SK-N-SH treated with all-trans-retinoic acid at 6 μM for 48 hours (cell line): Measurements from ENCODE around the gene BPTF.
"Not testable (repeated sequence)": the region's sequence is repeated elsewhere in the genome, so short reads cannot be mapped to it uniquely, and the experiment has no call there.

Source experiments
- ATAC-seq: fragments of 200-7000 bp; cut with Tn5 transposase; 3 replicates; pipeline ENCODE4 v1.9.1; 2020; ENCODE audit warnings: mild to moderate bottlenecking, moderate library complexity
- ARNTL ChIP-seq: fragments of 450-650 bp; formaldehyde crosslinking; IDR thresholded peaks from 2 replicates; pipeline ENCODE4 v1.5.0; 2020; ENCODE audit warnings: low read depth, mild to moderate bottlenecking, moderate library complexity, borderline replicate concordance
- BACH2 ChIP-seq: fragments of 250-450 bp; sonication (Bioruptor Pico); IDR thresholded peaks from 2 replicates; pipeline ENCODE4 v1.9.0; 2021; ENCODE audit warnings: mild to moderate bottlenecking, borderline replicate concordance
- CREB5 ChIP-seq: fragments of 250-450 bp; sonication (Bioruptor Pico); IDR thresholded peaks from 2 replicates; pipeline ENCODE4 v1.5.1; 2020; ENCODE audit warnings: low read depth, mild to moderate bottlenecking, moderate library complexity
- ESRRG ChIP-seq: fragments of 250-450 bp; sonication (Bioruptor Pico); IDR thresholded peaks from 2 replicates; pipeline ENCODE4 v1.6.1; 2021; ENCODE audit warnings: mild to moderate bottlenecking
- GLIS3 ChIP-seq: fragments of 250-450 bp; sonication (Bioruptor Pico); IDR thresholded peaks from 2 replicates; pipeline ENCODE4 v1.5.0; 2020; ENCODE audit warnings: mild to moderate bottlenecking, moderate library complexity
- ISL1 ChIP-seq: fragments of 250-450 bp; sonication (Bioruptor Pico); IDR thresholded peaks from 2 replicates; pipeline ENCODE4 v2.1.2; 2022; ENCODE audit warnings: mild to moderate bottlenecking, moderate library complexity
- OSR1 ChIP-seq: fragments of 250-450 bp; sonication (Bioruptor Pico); IDR thresholded peaks from 2 replicates; pipeline ENCODE4 v1.8.0; 2022; ENCODE audit warnings: moderate library complexity, mild to moderate bottlenecking, inconsistent platforms
- PPARA ChIP-seq: fragments of 250-450 bp; sonication (Bioruptor Pico); IDR thresholded peaks from 2 replicates; pipeline ENCODE4 v1.5.0; 2020; ENCODE audit warnings: mild to moderate bottlenecking, borderline replicate concordance
- RARB ChIP-seq: fragments of 250-450 bp; sonication (Bioruptor Pico); IDR thresholded peaks from 2 replicates; pipeline ENCODE4 v1.8.0; 2021; ENCODE audit warnings: mild to moderate bottlenecking, moderate library complexity
- SNAI2 ChIP-seq: fragments of 250-450 bp; sonication (Bioruptor Pico); IDR thresholded peaks from 2 replicates; pipeline ENCODE4 v1.5.0; 2020; ENCODE audit warnings: mild to moderate bottlenecking, moderate library complexity
- TCF4 ChIP-seq: fragments of 250-450 bp; sonication (Bioruptor Pico); IDR thresholded peaks from 2 replicates; pipeline ENCODE4 v1.8.0; 2021; ENCODE audit warnings: mild to moderate bottlenecking, moderate library complexity, borderline replicate concordance
- TOX ChIP-seq: fragments of 250-450 bp; sonication (Bioruptor Pico); IDR thresholded peaks from 2 replicates; pipeline ENCODE4 v1.8.0; 2021; ENCODE audit warnings: mild to moderate bottlenecking, moderate library complexity, borderline replicate concordance
- TSHZ2 ChIP-seq: fragments of 250-450 bp; sonication (Bioruptor Pico); IDR thresholded peaks from 2 replicates; pipeline ENCODE4 v1.5.0; 2020; ENCODE audit warnings: mild to moderate bottlenecking, moderate library complexity
- ZC3H10 ChIP-seq: fragments of 250-450 bp; sonication (Bioruptor Pico); IDR thresholded peaks from 2 replicates; pipeline ENCODE4 v1.5.1; 2021; ENCODE audit warnings: mild to moderate bottlenecking, moderate library complexity
- ZFP3 ChIP-seq: fragments of 250-450 bp; sonication (Bioruptor Pico); IDR thresholded peaks from 2 replicates; pipeline ENCODE4 v1.5.0; 2020; ENCODE audit warnings: mild to moderate bottlenecking, moderate library complexity
- ZFP30 ChIP-seq: fragments of 450-650 bp; formaldehyde crosslinking; IDR thresholded peaks from 2 replicates; pipeline ENCODE4 v1.5.0; 2022; ENCODE audit warnings: mild to moderate bottlenecking, moderate library complexity
- ZNF565 ChIP-seq: fragments of 450-650 bp; formaldehyde crosslinking; conservative IDR thresholded peaks from 2 replicates; pipeline ENCODE4 v1.5.0; 2020; ENCODE audit warnings: low read depth, mild to moderate bottlenecking, moderate library complexity
- ZNF8 ChIP-seq: fragments of 450-650 bp; formaldehyde crosslinking; IDR thresholded peaks from 2 replicates; pipeline ENCODE4 v1.5.0; 2020; ENCODE audit warnings: mild to moderate bottlenecking, moderate library complexity
- TF ChIP-seq, protein P1 (sequence below): fragments of 250-450 bp; sonication (Bioruptor Pico); IDR thresholded peaks from 2 replicates; pipeline ENCODE4 v1.5.1; 2021; ENCODE audit warnings: mild to moderate bottlenecking, moderate library complexity
- TF ChIP-seq, protein P2 (sequence below): fragments of 250-450 bp; sonication (Bioruptor Pico); IDR thresholded peaks from 2 replicates; pipeline ENCODE4 v1.8.0; 2020; ENCODE audit warnings: mild to moderate bottlenecking, moderate library complexity, borderline replicate concordance

Gene BPTF

DNA sequence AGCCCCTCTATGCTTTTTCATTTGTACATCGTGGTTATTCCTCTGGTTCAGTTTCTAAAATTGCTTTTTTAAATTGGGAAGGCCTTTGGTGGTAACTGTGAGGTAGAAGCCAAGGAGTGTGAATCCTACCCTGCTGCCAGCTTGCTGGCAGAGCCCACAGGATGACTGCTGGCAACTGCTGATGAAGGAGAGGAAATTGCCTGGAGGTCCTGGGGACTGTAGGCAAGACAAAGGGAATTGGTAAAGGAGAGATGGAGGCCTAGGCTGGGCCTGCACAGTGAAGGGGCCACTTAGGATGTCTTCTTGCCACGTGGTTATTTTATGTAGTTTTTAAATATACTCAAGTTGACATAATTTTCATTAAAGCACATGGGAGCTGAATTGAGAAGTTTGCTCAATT is 155.2 kb downstream of the BPTF start:
- no peak for ATAC-seq
- TF ChIP-seq, protein P1, sequence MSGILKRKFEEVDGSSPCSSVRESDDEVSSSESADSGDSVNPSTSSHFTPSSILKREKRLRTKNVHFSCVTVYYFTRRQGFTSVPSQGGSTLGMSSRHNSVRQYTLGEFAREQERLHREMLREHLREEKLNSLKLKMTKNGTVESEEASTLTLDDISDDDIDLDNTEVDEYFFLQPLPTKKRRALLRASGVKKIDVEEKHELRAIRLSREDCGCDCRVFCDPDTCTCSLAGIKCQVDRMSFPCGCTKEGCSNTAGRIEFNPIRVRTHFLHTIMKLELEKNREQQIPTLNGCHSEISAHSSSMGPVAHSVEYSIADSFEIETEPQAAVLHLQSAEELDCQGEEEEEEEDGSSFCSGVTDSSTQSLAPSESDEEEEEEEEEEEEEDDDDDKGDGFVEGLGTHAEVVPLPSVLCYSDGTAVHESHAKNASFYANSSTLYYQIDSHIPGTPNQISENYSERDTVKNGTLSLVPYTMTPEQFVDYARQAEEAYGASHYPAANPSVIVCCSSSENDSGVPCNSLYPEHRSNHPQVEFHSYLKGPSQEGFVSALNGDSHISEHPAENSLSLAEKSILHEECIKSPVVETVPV (CRISPR knock-in tag) = no peak
- no peak for TF ChIP-seq OSR1 (CRISPR knock-in tag)
- TF ChIP-seq ESRRG (CRISPR knock-in tag) = no peak

- ATAC-seq = not testable (repeated sequence)
Observed at GRCh38 chr17:67980883-67981282, 155.6 kb downstream of the BPTF start.

DNA sequence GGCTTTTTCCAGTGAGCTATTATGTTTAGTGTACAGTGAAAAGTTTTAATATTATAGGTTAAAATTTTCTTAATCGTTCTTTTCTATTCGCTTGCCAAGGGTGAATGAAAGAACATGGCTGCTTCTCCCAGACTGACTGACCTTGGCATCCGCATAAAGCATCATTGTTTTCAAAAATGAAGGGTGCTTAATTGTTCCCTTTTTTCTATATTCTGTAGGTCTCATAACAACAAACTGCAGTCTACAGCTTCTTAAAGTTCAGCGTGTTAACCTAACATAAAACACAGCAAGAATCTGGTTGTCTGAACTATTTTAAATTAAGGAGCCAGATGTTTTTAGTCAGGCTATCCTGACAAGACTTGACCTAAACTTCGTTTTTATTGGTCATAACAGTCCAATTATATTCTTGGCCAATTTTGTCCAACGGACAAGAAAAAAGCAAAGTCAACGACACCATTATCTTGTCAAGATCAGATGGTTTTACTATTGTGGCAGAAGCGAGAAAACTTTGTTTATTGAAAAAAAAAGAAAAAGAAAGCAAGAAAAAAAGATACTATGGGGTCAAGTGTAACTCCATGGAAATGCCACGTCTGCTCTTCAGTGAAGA is 156.8 kb downstream of the BPTF start:
- TF ChIP-seq ZFP3 (CRISPR knock-in tag) (no peak), ESRRG (CRISPR knock-in tag) (no peak), PPARA (CRISPR knock-in tag) (no peak), ZNF565 (CRISPR knock-in tag) (no peak), TCF4 (CRISPR knock-in tag) (no peak), TOX (CRISPR knock-in tag) (no peak), ARNTL (CRISPR knock-in tag) (no peak), OSR1 (CRISPR knock-in tag) (no peak), GLIS3 (CRISPR knock-in tag) (no peak), TSHZ2 (CRISPR knock-in tag) (no peak), RARB (CRISPR knock-in tag) (no peak), ZC3H10 (CRISPR knock-in tag) (no peak), BACH2 (CRISPR knock-in tag) (no peak), ZFP30 (CRISPR knock-in tag) (no peak), ISL1 (CRISPR knock-in tag) (no peak), ZNF8 (no peak), CREB5 (no peak), SNAI2 (CRISPR knock-in tag) (no peak)
- no peak for ATAC-seq

GRCh38 chr17:67982686-67983382 is 157.5 kb downstream of the BPTF start:
- no peak for TF ChIP-seq ESRRG (CRISPR knock-in tag)
- TF ChIP-seq, all 23 proteins: peak for 0
- ATAC-seq = no peak

DNA sequence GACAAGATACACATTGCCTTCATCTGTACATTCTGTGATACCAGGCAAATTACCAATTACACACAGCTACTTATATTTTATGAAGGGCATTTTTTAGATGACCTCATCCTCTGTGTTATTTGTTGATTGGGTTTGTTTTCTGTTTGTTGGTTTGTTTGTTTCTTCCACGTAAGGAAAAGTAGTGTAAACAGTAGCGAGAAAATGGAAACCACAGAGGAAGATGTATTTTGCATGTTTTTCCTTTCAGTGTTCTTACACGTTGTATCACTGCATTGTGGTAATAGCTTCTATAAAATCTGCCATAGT is 158.0 kb downstream of the BPTF start:
- TF ChIP-seq ESRRG (CRISPR knock-in tag) = no peak
- no peak for ATAC-seq

DNA sequence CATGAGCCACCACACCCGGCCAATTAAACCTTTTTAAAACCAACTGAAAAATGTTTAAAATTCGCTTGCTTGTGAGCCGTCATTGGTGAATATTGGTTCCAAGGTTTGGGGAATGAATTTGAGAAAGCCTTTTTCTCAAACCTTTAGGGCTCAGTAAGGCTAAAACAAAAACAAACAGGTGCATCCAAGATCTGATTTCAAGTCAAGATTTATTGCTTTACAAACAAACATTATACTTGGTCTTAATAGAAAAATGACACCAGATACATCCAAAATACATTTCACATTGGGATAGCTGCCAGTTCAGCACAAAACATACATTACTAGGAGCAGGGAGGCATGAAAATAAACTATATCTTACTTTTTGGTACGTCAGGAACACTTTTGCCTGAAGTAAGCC is 165.6 kb downstream of the BPTF start:
- TF ChIP-seq TSHZ2 (CRISPR knock-in tag) (no peak), PPARA (CRISPR knock-in tag) (no peak), RARB (CRISPR knock-in tag) (no peak), ZC3H10 (CRISPR knock-in tag) (no peak), ZFP30 (CRISPR knock-in tag) (no peak), ESRRG (CRISPR knock-in tag) (no peak)
- TF ChIP-seq, protein P2, sequence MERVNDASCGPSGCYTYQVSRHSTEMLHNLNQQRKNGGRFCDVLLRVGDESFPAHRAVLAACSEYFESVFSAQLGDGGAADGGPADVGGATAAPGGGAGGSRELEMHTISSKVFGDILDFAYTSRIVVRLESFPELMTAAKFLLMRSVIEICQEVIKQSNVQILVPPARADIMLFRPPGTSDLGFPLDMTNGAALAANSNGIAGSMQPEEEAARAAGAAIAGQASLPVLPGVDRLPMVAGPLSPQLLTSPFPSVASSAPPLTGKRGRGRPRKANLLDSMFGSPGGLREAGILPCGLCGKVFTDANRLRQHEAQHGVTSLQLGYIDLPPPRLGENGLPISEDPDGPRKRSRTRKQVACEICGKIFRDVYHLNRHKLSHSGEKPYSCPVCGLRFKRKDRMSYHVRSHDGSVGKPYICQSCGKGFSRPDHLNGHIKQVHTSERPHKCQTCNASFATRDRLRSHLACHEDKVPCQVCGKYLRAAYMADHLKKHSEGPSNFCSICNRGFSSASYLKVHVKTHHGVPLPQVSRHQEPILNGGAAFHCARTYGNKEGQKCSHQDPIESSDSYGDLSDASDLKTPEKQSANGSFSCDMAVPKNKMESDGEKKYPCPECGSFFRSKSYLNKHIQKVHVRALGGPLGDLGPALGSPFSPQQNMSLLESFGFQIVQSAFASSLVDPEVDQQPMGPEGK (CRISPR knock-in tag) = no peak
- no peak for ATAC-seq
